ENCODE measurements around the gene ASPRV1.

- TF ChIP-seq CTCF (IDR thresholded peaks at IDR 0.05) (no peak), POLR2A (IDR thresholded peaks at IDR 0.05) (no peak)
These were observed 34.4 kb downstream of the ASPRV1 start for GRCh38 chr2:69926849-69927515.
